GM12892 (cell line): ENCODE data around the gene B3GAT3.

Experiments used
- DNase-seq: peaks from one replicate; pipeline ENCODE4 v3.0.0; 2011; ENCODE audit not compliant: insufficient read length
- FAIRE-seq: peaks from 2 replicates; lab custom pipeline; 2011; peaks lifted over from hg19 to GRCh38; lab: Jason Lieb, UNC
- POLR2A ChIP-seq: IDR thresholded peaks from 2 replicates; pipeline ENCODE4 v1.6.1; 2011; ENCODE audit warnings: low read depth, low read length, control low read depth
- POLR2AphosphoS5 ChIP-seq: IDR thresholded peaks from 2 replicates; pipeline ENCODE4 v1.6.1; 2011; ENCODE audit warnings: low read depth, low read length, control low read depth
- TAF1 ChIP-seq: IDR thresholded peaks from 2 replicates; pipeline ENCODE4 v1.6.1; 2011; ENCODE audit warnings: low read depth, mild to moderate bottlenecking, control low read depth, low read length, borderline replicate concordance

The B3GAT3 gene

DNA sequence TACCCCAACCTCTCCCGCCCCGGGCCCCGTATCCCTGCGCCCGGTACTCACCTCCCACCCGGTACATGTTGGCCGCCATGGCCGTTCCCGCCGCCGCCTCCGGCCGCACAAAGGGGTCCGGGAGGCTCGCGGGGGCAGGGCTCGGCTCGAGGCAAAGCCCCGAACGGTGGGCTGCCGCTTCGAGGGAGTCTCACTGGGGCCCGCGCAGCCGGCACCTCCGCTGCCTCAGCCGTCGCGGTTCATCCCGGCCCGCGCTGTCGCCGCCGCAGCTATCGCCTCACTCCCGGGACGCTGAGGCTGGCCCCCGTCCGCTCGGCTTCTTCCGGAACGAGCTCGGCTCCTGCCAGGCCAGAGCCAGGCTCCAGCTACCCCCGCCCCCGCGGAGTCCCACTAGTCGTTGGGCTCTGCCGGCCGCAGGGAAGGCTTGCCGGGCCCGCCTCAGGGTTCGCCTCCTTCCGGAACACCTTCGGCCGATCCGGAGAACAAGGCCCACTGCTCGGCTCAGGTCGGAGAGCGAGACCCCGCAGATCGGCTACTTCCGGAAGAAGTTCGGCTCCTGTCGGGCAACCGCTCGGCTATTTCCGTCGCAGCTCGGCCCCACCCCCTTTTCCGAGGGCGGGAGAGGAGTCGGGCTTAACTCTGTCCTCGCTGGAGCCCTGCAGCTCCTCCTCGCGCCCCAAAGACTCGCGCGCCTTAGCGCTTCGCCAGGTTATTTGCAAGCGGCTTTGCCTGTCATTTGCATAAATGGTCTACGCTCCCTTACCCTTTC lies 20.2 kb downstream of the B3GAT3 start, which contains the start of gene MTA2:
Gene MTA2 (minus strand): TSS at position 494 of the 769 bp plus-strand sequence. CDS start 415 bp downstream, at position 79.
- TF ChIP-seq POLR2AphosphoS5, result peak; percentile 71
- TF ChIP-seq POLR2A, result peak; percentile 82
- TF ChIP-seq TAF1, result 0 out of 2 replicates have a peak, but pooled peaks have one; percentile 46
- DNase-seq (peak; percentile 95), FAIRE-seq (peak; percentile 99)

DNA sequence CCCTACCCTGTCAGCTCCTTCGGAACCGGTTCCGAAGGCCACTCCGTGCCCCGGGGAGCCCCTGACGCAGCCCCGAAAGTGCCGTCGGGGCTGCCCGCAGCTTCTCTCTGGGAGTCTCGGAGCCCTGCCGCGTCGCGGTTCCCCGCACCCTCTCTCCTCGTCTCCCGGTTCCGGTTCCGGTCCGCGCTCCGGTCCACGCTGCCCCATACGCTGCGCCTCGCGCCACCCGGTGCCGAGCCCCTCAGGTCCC lies 20.7 kb downstream of the B3GAT3 start:
- TF ChIP-seq POLR2AphosphoS5 (no peak; the same call in 1 of the 2 replicates), TAF1 (no peak), POLR2A (no peak)
- peak; percentile 33 for FAIRE-seq
- DNase-seq, result peak; percentile 39

GRCh38 chr11:62600367-62601121 lies 21.2 kb downstream of the B3GAT3 start:
- peak; percentile 86 for FAIRE-seq
- TF ChIP-seq POLR2A, result no peak; the same call in 1 of the 2 replicates

DNA sequence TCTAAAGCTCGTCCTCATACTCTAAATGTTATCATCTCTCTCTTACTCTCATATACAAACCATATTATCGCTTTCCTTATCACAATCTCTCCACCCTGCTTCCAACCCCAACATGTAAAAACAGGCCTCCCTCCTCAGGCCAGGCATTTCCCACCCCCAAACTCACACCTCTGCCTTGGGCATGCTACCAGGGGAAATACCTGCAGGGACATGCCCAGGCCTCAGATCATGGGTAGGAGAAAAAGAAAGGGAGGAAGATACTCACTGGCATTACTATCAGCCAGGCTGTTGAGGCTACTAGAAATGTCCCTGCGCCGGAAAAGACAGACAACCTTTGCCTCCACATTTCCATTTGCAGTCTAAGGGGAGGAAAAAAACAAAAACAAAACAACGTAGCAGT lies 21.9 kb downstream of the B3GAT3 start:
- DNase-seq (no peak), FAIRE-seq (peak; percentile 82)
- TF ChIP-seq TAF1 (no peak), POLR2A (peak; percentile 35)

More at GRCh38 chr11:62600367-62601121, 21.2 kb downstream of the B3GAT3 start:
- DNase-seq, result no peak

- peak; percentile 96 for DNase-seq
- peak; percentile 99 for FAIRE-seq
- TF ChIP-seq POLR2A (peak; percentile 33; the same call in 1 of the 2 replicates), TAF1 (no peak), POLR2AphosphoS5 (peak; percentile 77)
These were observed 22.6 kb downstream of the B3GAT3 start for GRCh38 chr11:62599069-62599696.

DNA sequence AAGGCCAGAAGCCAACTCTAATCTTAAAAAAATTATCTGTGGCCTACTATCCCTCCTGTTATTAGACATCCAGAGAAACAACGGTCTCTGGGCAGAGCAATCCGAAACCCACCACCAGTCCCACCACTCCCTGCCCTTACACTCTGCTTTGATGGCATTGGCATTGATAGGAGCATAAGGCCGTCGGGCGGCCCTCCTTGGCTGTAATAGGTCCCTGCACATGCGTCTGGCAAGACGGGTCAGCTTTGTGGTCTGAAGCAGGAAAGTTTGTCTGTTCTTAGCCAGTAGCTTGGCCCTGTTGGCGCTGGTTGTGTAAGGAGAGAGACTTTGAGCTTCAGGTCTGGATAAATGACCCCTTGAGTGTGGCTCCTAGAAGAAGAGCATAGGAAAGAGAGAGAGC lies 26.7 kb downstream of the B3GAT3 start:
- no peak for TF ChIP-seq POLR2A
- TF ChIP-seq POLR2AphosphoS5, result no peak
- no peak for TF ChIP-seq TAF1
- no peak for FAIRE-seq
- no peak for DNase-seq

- FAIRE-seq (peak; percentile 92), DNase-seq (peak; percentile 60)
- peak; percentile 45; the same call in 1 of the 2 replicates for TF ChIP-seq POLR2AphosphoS5
- 0 out of 2 replicates have a peak, but pooled peaks have one; percentile 39 for TF ChIP-seq POLR2A
- no peak for TF ChIP-seq TAF1
These were observed 28.2 kb downstream of the B3GAT3 start for GRCh38 chr11:62593434-62594044.

GRCh38 chr11:62592989-62593421 lies 28.8 kb downstream of the B3GAT3 start:
- no peak for DNase-seq
- FAIRE-seq, result no peak
- TF ChIP-seq TAF1, result no peak
- TF ChIP-seq POLR2AphosphoS5, result no peak
- no peak for TF ChIP-seq POLR2A

- DNase-seq (no peak), FAIRE-seq (no peak)
- TF ChIP-seq POLR2A (peak; percentile 19; the same call in 1 of the 2 replicates), TAF1 (no peak)
These were observed 29.5 kb downstream of the B3GAT3 start for GRCh38 chr11:62592146-62592815.

GRCh38 chr11:62591448-62592145 lies 30.2 kb downstream of the B3GAT3 start, which contains the start of gene TUT1:
TSS of gene TUT1 (minus strand) at chr11:62591523. CDS start at chr11:62591485, 38 bp downstream.
- peak; percentile 100 for FAIRE-seq

More at GRCh38 chr11:62591448-62592145, 30.2 kb downstream of the B3GAT3 start, which contains the start of gene TUT1:
- TF ChIP-seq POLR2AphosphoS5 (peak; percentile 98), TAF1 (peak; percentile 91), POLR2A (peak; percentile 98)
- peak; percentile 92 for DNase-seq
